ENCODE measurements around the gene ZNF688. TPM values are rescaled to one million over a fixed set of nuclear protein-coding genes. Genes with fewer than 3 reads are reported as not detected.

Gene ZNF688
- total RNA-seq, 1 donor from 2014 or later = 12.2 TPM

DNA sequence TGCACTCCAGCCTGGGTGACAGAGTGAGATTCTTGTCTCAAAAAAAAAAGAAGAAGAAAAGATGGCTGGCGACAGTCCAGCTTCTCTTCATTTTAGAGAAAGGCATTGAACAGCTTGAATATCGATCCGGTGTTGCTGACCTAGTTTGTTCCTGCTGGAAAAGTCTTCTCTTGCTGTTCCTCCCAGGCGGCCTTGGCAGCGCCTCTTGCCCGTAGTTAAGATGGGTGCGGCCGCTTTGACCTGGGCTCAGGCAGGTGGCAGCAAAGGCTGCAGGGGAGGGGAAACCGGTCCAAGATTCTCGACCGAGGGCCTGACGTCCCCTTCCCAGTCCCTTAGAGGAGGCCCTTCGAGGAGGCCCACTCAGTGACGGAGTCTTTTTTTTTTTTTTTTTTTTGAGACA, 9.5 kb downstream of the ZNF688 start:
- DNase-seq = no peak
- no peak for ATAC-seq (ENCODE audit: poor library complexity)

DNA sequence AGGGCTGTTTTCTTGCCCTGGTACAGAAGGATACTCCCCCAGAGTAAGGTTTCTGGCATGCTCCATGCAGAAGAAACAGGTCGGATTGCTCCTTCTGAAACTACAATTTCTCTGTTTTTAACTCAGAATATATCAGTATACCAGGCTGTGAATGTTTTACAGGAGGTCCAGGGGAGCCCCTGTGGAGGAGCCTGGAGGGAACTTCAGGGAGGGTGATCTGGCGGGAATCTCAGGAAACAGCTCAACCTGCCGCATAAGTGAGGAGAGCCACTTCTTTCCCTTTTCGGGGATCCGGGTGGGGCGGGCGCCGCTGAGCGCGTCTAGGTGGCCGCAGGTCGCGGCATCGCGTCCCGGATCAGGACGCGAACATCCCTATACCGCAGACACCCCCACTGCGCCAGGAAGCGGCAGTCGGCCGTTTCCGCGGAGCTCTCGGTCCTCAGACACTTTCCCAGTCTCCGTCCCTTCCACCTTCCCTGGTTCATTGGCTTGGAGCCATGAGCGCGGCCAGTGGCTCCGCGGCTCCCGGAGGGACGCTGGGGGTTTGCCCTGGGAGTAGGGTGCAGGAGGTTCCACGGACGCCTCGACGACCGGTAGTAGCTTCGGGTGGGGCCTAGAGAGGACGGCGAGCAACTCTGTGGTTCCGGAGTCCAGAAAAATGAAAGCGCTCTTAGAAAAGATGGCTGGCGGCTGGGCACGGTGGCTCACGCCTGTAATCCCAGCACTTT, 10.3 kb downstream of the ZNF688 start:
- ATAC-seq (ENCODE audit: poor library complexity) = no peak
- peak; percentile 64 for DNase-seq
- intact Hi-C loops (cut with DNase I) = no loop called here

More for the DNA sequence above, 9.5 kb downstream of the ZNF688 start:
- intact Hi-C loops (cut with DNase I) = no loop called here

DNA sequence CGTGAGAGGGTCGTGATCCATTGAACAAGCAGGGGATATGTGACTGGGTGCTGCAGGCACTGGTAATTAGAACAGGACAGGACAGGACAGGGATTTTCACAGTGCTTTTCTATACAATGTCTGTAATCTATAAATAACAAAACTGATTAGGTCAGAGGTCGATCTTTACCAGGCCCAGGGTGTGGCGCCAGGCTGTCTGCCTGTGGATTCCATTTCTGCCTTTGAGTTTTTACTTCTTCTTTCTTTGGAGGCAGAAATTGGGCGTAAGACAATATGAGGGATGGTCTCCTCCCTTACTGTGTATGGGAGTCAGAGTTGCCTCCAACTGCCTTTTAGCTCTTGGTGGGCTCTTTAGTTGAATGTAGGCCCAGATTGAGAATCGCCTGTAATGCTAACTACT, 11.8 kb downstream of the ZNF688 start:
- intact Hi-C loops (cut with DNase I) = no loop called here
- DNase-seq = no peak
- no peak for ATAC-seq (ENCODE audit: poor library complexity)

DNA sequence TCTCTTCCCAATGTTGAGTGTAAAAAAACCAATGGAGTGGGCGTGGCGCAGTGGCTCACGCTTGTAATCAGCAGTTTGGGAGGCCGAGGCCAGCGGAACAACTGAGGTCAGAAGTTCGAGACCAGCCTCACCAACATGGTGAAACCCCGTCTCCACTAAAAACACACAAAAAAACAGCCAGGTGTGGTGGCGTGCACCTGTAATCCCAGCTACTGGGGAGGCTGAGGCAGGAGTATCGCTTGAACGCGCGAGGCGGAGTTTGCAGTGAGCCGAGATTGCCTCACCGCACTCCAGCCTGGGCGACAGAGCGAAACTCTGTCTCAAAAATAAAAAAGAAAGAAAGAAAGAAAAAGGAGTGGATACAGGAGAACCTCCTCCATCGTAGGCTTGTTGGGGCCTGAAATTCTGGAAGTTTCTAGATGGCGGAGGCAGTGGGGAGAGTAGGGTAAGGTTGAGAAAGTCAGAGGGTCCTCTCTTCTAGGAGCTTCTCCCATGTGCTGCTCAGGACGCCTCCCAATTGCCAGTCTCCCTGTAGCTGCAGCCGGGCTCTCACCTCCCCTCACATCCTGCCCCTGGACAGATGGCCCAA, 12.6 kb downstream of the ZNF688 start:
- intact Hi-C loops (cut with DNase I) = no loop called here
- ATAC-seq (ENCODE audit: poor library complexity) = no peak
- no peak for DNase-seq

DNA sequence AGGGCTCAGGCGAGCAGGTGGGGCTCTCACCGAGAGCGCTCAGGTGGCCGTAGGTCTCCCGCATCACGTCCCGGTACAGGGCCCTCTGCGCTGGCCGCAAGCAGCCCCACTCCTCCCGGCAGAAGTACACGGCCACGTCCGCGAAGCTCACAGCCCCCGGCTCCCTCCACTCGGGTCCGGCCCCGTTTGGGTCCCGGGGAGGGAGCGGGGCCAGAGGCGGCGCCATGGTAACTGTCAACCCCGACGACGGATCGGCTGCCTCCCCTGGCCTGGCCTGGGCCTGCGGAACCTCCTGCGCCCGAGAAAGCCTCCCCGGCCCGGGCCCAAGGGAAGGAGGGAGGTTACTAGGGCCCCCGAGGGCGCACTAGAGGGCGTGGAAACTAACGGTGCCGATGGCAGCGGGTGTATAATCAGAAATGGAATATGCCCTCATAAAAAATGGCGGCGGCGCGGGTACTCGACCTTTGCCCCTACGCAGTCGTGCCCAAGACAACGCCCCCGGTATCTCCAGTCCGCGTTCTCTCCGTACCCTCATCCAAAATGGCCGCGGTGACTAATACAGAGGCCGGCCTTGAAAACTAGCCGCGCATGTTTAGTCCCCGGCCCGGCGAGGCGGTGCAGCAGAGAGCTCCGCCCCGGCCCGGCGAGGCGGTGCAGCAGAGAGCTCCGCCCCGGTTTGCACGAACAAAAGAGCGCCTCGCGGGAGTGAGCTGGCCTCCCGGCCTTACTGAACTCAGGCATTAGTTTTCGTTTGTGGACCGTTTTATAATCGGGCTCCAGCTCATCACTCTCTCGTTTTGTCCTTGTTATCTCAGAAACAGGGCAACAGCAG, 13.3 kb downstream of the ZNF688 start, which contains the start of gene ZNF764:
TSS of gene ZNF764 (minus strand) at position 418 of the 832 bp plus-strand sequence. CDS start at position 226, 192 bp downstream.
- intact Hi-C loops (cut with DNase I) = no loop called here
- peak; percentile 96 for ATAC-seq (ENCODE audit: poor library complexity)

DNA sequence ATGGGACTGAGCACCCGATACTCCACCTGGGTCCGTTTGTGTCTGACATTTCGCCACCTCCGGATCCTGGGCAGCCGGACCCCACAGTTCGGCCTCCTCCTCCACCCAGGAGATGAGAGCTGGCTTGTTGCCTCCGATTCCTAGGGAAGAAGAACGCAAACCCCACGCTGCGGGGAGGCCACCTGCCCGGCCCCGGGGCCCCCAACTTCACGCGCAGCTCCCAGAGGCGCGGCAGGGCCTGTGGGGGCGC, 13.9 kb downstream of the ZNF688 start:
- ATAC-seq (ENCODE audit: poor library complexity) (peak; percentile 1), DNase-seq (no peak)
- intact Hi-C loops (cut with DNase I) = no loop called here

More for the DNA sequence above, 13.3 kb downstream of the ZNF688 start, which contains the start of gene ZNF764:
- peak; percentile 98 for DNase-seq

DNA sequence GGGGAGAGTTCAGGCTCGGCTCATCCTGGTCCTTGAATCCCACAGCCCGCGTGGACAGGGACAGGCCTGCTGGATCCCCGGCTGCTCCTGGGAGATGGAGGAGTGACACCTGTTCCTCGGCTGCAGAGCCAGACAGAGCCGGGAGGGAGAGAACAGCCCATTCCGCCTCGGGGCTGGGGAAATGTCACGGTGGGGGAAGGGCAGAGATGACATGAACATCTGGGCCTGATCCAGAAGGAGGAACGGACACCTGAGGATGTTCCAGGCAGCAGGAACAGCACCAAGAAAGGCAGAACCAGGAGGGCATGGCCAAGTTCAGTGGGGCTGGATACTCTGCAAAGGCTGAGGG, 15.4 kb downstream of the ZNF688 start:
- DNase-seq (no peak), ATAC-seq (ENCODE audit: poor library complexity) (no peak)
- intact Hi-C loops (cut with DNase I) = no loop called here

DNA sequence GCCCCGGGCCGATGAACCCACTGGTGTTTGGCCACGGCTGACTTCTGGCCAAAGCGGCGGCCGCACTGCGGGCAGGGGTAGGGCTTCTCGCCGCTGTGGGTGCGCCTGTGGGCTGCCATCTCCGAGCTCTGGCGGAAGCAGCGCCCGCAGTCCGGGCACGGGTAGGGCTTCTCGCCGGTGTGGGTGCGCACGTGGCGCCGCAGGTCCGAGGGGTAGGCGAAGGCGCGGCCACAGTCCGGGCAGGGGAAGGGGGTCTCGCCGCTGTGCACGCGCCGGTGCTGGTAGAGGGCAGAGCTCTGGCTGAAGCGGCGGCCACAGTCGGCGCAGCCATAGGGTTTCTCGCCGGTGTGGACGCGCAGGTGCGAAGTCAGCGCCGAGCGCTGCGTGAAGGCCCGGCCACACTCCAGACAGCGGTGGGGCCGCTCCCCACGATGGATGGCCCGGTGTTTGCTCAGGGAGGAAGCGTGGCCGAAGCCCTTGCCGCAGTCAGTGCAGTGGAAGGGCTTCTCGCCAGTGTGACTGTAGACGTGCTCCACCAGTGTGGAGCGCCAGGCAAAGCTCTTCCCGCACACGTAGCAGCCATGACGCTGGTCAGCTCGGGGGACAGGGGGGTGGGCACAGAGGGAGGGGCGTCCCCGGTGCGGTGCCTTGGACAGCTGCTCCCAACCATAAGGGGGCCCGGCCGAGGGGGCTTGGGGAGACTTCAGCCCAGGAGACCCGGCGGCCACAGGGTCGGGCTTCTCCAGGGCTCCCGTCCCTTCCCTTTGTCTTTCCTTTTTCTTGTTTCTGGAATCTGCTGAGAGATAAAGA, 16.0 kb downstream of the ZNF688 start:
- intact Hi-C loops (cut with DNase I) = no loop called here
- no peak for ATAC-seq (ENCODE audit: poor library complexity)

DNA sequence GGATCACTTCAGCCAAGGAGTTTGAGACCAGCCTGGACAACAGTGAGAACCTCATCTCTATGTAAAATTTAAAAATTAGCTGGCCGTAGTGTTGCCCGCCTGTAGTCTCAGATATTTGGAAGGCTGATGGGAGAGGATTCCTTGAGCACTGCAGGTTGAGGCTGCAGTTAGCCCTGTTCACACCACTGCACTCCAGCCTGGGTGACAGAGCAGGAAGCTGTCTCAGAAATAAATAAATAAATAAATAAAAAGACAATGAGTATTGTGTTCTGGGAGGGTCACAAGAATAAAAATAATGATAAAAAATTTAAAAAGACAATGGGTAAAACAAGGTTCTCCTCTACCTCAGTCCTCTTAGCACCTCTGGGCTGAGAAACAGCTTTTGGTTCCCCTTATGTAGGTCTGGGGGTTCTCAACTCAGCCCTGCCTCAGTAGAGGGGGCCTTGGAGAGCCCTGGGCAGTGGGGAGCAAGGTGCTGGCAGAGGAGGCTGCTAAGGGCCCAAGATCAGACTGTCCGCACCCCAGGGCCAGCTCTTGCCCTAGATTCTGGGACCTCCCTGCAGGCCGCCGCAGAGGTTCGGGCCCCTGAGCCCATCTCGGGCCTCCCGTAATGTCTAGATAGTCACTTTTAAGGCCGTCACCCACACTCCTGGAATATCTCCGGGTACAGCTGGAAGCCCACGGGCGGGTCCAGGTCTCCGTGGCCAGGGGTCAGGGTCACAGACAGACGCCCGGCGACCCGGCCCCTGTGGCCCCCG, 16.8 kb downstream of the ZNF688 start:
- intact Hi-C loops (cut with DNase I) = no loop called here
- no peak for ATAC-seq (ENCODE audit: poor library complexity)

More for the DNA sequence above, 16.0 kb downstream of the ZNF688 start:
- no peak for DNase-seq

DNA sequence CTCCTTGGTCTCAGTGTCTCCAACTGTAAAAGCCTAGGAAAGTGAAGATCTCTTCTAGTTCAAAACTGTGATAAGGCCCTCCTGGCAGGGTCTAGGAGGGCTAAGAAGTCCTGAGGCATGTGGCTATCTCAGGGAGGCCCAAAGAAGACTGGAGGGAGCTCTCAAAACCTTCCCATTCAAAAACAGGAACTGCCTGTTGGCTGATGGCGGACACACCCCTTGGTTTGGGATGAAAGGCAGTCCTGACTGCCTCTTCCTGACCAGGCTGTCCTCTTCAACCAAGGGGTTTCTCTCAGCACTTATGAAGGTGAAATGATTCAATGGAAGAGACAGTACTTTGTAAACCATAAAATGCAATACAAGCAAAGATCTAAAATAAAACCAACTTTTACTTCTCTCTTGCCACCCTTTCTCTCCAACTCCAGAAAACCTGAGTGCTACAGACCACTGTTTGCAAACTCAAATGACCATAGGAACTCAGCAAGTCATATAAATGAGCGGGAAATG, 18.1 kb downstream of the ZNF688 start:
- no peak for ATAC-seq (ENCODE audit: poor library complexity)
- intact Hi-C loops (cut with DNase I) = no loop called here
- no peak for DNase-seq

More for the DNA sequence above, 16.8 kb downstream of the ZNF688 start:
- no peak for DNase-seq

DNA sequence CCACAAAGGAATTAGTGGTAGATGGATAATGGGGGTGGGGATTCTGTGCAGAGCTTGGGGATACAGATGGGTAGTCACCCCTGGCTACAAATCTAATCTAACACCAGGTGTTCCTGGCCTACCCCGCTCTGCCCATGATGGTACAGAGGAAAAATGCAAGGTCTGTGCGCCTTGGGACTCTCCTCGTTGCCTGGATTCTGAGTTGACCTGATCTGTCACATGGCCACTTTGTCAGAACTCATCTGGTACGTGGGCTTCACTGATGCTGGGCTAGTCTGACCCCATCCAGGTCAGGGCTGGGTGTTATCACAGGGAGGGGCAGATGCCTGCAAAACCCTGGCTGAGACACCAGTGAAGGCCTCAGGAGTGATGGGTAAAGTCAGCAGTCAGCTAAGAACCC, 18.6 kb downstream of the ZNF688 start:
- intact Hi-C loops (cut with DNase I) = no loop called here
- ATAC-seq (ENCODE audit: poor library complexity) (no peak), DNase-seq (no peak)

DNA sequence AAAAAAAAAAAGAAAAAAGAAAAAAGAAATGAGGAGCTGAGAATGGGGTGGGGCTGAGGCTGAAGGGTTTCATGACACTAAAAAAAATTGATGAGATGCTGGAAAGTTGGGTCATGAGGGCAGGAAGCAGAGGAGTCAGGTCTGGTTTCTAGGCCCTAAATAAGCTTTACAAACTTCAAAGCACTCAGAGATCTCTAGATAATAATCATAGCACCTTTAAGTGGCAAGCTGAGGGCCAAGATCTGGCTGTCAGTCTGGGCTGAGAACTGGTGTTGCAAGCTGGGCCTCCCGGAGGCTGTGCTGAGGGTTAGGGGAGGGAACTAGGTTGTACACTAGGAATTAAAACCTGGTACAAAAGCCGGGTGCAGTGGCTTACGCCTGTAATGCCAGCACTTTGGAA, 19.7 kb downstream of the ZNF688 start:
- intact Hi-C loops (cut with DNase I) = no loop called here
- DNase-seq = no peak
- ATAC-seq (ENCODE audit: poor library complexity) = no peak

DNA sequence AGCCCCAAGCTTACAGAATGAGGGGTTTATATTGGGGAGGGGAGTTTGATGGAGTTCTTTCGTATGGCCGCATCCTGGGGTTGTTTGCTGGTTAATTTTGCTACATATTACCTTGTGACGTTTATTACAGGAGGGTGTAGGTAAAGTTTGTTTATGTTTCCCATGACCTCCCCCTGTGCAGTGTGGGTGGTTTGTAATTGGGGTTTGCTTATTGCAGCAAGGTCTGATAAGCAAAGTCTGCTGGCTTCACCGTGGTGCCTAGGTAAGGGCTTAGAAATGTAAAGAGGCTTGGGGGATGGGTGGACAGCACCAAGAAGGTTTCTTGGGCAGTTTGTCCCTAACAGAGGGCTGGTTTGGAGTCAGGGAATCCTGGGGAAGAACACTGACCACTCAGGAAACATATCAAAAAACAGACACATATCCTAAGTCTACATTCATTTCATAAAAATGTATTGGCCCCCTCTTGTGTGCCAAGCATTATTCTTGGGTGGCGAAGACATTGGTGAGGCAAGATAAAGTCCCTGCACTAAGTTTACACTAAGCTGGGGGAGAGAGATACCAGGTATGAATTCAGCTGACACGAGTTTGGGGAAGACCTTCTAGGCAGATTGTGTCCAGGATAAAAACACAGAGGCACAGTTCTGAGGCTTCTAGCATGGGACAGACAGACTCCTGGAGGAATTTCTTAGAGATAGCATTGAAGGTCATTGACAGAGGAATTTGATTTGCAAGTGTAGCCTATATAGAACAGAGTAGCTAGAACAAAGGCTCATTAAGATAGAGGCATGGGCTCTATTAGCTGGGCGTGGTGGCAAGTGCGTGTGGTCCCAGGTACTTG, 22.9 kb downstream of the ZNF688 start:
- DNase-seq = no peak
- no peak for ATAC-seq (ENCODE audit: poor library complexity)
- intact Hi-C loops (cut with DNase I) = no loop called here

DNA sequence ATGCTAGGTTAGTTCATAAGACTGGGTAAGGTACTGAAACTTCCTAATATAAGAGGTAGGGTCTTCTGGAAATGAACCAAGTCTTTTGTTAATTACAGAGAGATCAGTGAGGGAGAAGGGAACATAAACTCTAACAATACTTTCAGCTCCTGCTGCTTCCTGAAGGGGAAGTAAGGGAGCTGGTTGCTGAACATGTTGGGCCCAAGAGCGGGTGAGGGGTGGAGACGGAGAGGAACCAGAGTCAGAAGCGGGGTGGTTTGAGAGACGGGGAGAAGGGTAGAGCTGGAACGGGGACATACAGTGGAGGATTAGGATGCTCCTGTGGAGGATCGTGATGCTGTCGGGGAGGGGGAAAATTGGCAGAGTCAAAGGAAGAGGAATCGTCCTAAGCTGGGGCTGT, 25.4 kb downstream of the ZNF688 start:
- intact Hi-C loops (cut with DNase I) = no loop called here
- no peak for ATAC-seq (ENCODE audit: poor library complexity)
- DNase-seq = no peak

DNA sequence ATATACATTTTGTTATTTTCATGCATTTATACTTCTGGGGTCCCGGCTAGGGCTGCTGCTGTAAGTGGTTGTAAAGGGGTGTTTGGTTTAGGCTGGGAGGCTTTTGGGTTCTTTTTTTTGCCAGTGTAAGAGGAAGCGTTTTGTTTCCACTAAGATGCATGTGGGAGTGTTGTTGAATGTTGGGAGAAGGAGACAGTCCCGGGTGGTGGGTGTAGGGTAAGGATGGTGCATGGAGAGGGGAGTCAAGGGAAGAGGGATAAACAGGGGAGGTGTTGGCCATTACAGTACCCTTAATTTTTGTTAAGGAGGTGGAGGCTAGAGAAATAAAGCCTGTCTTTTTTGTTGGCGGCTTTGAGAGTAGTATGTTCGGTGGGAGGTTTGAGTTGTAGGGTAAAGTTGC, 28.4 kb downstream of the ZNF688 start:
- DNase-seq = no peak
- no peak for ATAC-seq (ENCODE audit: poor library complexity)
- intact Hi-C loops (cut with DNase I) = no loop called here

DNA sequence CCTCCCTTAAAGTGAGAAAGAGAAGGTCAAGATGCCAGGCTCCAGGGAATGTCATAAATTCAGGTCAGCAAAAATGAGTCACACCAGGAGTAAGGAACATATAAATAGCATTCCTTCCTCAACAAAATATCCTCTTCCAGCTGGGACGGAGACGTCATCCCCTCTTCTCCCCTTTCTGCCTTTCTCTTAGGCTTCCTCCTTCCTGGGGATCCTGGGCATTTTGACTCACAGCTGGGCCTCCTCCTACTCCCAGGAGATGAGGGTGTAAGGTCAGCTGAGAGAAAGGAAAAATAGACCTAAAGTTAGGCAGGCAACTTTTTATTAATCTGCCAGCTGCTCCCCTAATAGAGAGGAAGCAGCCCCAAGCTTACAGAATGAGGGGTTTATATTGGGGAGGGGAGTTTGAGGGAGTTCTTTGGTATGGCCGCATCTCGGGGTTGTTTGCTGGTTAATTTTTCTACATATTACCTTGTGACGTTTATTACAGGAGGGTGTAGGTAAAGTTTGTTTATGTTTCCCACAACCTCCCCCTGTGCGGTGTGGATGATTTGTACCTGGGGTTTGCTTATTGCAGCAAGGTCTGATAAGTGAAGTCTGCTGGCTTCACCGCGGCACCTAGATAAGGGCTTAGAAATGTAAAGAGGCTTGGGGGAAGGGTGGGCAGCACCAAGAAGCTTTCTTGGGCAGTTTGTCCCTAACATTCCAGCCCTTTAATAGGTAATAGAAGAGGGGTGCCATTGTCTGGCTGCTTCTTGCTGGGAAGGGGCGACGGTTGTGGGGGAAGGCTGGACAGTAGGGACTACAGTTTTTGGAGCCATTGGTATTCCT, 29.8 kb downstream of the ZNF688 start:
- ATAC-seq (ENCODE audit: poor library complexity) (no peak), DNase-seq (no peak)
- intact Hi-C loops (cut with DNase I) = no loop called here

Data from Right ventricle myocardium superior (tissue), 1 donor.